ENCODE data around the gene BAZ2B.

The BAZ2B gene

DNA sequence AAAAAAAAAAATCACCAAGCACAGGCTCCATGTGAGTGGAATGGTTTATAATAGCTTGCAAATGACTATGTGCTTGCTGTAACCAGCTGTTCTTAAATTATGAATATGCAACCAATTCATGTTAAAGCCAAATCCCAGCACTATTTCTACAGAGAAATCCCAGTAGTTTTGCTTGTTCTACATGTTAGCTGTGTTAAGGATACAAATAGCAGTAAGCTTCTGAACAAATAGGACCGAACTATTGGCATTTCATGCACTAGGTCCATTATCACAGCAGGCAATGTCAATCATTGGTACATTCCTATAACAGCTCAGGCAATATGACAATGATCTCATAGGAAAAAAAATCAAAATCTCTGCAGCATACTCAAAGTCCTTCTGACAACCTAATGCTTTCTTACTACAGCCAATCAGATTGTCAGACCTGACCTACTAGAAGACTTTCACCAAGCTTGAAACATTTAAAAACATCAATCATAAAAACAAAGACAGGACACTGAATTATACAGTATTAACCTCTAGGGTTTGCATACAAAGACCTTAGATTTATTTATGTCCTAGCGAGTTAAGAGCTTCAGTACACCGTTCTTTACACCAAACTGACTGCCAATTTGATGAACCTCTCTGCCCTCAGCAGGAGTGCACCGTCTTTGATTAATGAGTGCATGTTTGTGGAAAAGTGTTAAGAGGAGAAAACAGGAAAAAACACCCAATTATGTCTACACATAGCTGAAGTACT is 6.4 kb downstream of the BAZ2B start:
- DNase-seq (ENCODE audit: low spot score) = no peak
- in situ Hi-C loops (cut with MboI; ENCODE audit: low pct_unique_long_range_greater_than_20kb, low sequenced_read_pairs, unreplicated experiment) = no loop called here
- TF ChIP-seq, protein P1, sequence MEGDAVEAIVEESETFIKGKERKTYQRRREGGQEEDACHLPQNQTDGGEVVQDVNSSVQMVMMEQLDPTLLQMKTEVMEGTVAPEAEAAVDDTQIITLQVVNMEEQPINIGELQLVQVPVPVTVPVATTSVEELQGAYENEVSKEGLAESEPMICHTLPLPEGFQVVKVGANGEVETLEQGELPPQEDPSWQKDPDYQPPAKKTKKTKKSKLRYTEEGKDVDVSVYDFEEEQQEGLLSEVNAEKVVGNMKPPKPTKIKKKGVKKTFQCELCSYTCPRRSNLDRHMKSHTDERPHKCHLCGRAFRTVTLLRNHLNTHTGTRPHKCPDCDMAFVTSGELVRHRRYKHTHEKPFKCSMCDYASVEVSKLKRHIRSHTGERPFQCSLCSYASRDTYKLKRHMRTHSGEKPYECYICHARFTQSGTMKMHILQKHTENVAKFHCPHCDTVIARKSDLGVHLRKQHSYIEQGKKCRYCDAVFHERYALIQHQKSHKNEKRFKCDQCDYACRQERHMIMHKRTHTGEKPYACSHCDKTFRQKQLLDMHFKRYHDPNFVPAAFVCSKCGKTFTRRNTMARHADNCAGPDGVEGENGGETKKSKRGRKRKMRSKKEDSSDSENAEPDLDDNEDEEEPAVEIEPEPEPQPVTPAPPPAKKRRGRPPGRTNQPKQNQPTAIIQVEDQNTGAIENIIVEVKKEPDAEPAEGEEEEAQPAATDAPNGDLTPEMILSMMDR (IDR thresholded peaks at IDR 0.05; ENCODE audit: extremely low read depth, insufficient read depth, missing control alignments) = no peak

DNA sequence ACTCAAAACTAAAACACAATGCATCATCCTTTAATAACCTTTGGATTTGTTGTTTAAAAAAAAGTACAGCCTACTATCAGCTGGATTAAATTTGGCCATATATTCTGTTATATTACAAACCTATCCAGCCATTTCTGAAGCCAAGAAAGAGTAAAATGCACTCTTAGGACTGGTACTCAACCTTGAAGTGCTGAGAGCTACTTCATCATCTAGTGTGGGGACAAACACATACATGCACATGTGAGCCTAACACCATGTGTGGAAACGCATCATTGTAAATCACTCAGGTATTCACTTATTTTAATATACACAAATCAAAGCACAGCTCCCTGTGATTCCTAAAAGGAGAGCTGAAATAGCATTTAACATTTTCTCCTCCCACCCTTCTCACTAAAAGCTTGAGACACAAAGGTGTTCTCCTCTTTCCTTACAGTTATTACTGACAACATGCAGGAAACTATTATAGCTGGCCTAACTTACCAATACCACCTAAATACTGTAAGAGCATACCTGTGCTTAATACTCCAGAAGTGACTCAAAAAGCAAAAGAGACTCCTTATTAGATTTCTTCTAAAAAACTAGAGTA is 7.5 kb downstream of the BAZ2B start:
- TF ChIP-seq, protein P1 (IDR thresholded peaks at IDR 0.05; ENCODE audit: extremely low read depth, insufficient read depth, missing control alignments) = no peak
- no peak for DNase-seq (ENCODE audit: low spot score)
- in situ Hi-C loops (cut with MboI; ENCODE audit: low pct_unique_long_range_greater_than_20kb, low sequenced_read_pairs, unreplicated experiment) = no loop called here

DNA sequence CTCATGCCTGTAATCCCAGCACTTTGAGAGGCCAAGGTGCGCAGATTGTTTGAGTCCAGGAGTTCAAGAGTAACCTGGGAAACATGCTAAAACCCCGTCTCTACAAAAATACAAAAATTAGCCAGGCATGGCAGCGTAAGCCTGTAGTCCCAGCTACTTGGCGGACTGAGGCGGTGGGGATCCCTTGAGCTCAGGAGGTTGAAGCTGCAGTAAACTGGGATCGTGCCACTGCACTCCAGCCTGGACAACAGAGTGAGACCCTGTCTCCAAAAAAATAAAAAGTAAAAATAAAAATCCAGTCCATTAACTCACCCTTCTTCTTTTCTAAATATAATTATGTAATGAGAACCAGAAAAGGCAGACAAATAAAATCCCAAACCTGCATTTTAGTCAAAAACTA is 8.2 kb downstream of the BAZ2B start:
- DNase-seq (ENCODE audit: low spot score) = no peak
- TF ChIP-seq, protein P1 (IDR thresholded peaks at IDR 0.05; ENCODE audit: extremely low read depth, insufficient read depth, missing control alignments) = no peak
- in situ Hi-C loops (cut with MboI; ENCODE audit: low pct_unique_long_range_greater_than_20kb, low sequenced_read_pairs, unreplicated experiment) = no loop called here

DNA sequence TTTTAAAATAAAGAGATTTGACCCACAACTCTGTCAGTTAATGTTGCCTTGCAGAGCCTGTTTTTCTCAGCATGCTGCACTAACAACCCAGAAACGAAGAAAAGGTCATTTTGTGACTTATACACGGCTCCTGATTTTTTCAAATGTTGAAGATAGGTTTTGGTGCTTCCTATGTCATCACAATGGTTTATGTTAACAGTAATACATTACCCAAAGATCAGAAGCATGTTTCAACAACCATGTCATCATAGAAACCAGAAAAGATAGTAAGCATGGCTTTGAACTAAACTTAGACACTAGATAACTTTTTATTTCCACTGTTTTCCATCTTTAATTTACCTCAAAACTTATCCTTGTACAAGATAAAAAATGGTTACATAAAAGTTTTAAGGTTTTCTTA is 10.1 kb downstream of the BAZ2B start:
- TF ChIP-seq, protein P1 (IDR thresholded peaks at IDR 0.05; ENCODE audit: extremely low read depth, insufficient read depth, missing control alignments) = no peak
- DNase-seq (ENCODE audit: low spot score) = no peak
- in situ Hi-C loops (cut with MboI; ENCODE audit: low pct_unique_long_range_greater_than_20kb, low sequenced_read_pairs, unreplicated experiment) = no loop called here

DNA sequence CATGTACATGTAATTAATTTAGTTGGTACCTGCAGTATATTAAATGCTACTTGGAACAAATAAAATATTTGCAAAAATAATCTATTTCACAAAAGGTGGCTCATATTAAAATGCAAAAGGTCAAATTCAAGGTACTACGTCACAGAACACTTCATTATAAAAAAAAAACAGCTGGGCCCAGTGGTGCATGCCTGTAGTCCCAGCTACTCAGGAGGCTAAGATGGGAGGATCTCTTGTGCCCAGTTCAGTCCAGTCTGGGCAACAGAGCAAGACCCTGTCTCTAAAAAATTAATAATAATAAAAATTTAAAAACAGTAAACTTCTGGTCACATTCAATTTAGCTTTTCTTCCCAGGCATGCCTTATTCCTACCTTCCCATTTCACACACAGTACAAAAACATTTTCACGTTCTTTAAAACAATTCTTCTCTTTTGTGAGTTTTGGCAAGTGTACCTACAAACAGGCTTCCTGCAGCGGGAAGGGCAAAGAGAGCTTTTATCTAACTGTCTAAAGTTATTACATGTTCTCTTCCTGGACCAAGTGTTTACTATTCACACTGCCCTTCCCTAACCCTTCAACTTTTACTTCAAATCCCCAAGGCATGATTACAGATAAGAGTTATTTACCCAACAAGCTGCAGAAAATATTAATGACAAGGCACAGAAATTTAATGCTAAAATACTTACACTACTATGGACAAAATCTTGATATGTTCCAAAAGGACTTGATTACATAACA is 10.7 kb downstream of the BAZ2B start:
- in situ Hi-C loops (cut with MboI; ENCODE audit: low pct_unique_long_range_greater_than_20kb, low sequenced_read_pairs, unreplicated experiment) = no loop called here
- no peak for DNase-seq (ENCODE audit: low spot score)
- TF ChIP-seq, protein P1 (IDR thresholded peaks at IDR 0.05; ENCODE audit: extremely low read depth, insufficient read depth, missing control alignments) = no peak

DNA sequence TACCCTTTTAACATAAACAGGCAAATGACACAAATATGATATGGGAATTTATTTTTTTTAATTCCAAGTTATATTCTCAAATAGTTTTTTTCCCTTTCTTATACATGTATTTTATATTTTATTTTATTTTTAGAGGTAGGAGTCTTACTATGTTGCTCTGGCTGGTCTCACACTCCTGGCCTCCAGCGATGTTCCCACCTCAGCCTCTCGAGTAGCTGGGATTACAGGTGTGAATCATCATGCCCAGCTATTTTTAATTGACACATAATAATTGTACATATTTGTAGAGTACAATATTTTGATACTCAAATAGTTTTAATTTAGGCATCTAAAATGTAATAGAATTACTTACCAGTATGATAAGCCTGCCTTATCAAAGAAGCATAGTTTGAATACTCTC is 12.2 kb downstream of the BAZ2B start:
- in situ Hi-C loops (cut with MboI; ENCODE audit: low pct_unique_long_range_greater_than_20kb, low sequenced_read_pairs, unreplicated experiment) = no loop called here
- TF ChIP-seq, protein P1 (IDR thresholded peaks at IDR 0.05; ENCODE audit: extremely low read depth, insufficient read depth, missing control alignments) = no peak
- DNase-seq (ENCODE audit: low spot score) = no peak
